ENCODE measurements around the gene SNORC. TPM values are rescaled to one million over a fixed set of nuclear protein-coding genes. Genes with fewer than 3 reads are reported as not detected.

The SNORC gene
- total RNA-seq: 1 to 10 TPM in 5 of 7 donors, under 1 TPM in 2; 0.68 to 2.9 (median 1.2) TPM
- polyA plus RNA-seq: 1 to 10 TPM in 2 of 3 donors, under 1 TPM in 1; 0.94 to 5.1 (median 1.7) TPM
- long read RNA-seq, donor 1: 0 reads
- long read RNA-seq, donor 2: 0 reads

DNA sequence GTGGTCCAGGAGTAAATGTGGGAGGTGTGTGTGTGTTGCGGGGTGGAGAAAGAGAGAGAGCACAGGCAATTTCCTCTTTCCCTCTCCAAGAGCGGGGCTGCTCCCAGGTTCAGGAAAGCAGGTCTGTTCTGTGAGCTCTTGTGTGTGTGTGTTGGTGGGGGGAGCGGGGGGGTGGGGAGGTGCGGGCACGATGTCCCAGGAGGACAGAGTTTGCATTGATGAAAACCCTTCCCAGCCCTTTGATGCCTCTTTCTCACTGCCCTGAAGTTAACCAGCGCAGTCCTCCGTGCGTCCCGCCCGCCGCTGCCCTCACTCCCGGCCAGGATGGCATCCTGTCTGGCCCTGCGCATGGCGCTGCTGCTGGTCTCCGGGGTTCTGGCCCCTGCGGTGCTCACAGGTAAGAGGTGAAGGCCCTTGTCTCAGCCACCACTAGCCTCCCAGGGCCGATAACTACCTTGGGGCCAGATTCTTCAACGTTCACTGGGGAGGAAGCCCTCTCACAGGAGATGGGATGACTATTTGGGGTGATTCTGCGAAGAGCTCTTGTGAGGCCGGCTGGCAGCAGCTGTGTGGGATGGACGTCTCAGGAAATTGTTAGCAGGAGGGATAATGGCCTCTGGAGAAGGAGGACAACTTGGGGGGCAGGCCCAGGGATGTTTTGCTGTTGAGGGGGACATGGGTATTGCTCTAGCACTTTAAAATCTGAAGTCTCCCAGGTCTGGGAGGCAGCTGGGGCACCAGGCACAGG, at the start of gene SNORC:
TSS of gene SNORC (plus strand) at position 247 of the 748 bp plus-strand sequence. CDS start at position 325, 78 bp downstream.
- TF ChIP-seq POLR2AphosphoS5 (IDR thresholded peaks at IDR 0.05): peak in 1 of 3 donors; percentile 40
- TF ChIP-seq POLR2A (IDR thresholded peaks at IDR 0.05): no peak
- H3K9me3 ChIP-seq: no peaks in the 10 kb centered on the region
- no peaks in the 10 kb centered on the region for H3K36me3 ChIP-seq
- H3K4me3 ChIP-seq: no peak within 1 kb of the TSS
- WGBS, 5 donors: 87 to 91% (median 89%) methylated on average over 10 to 21 of the region's 21 CpGs
- intact Hi-C loops (cut with DNase I; ENCODE audit: low total_unique reads): no loop called here
- H3K27ac ChIP-seq: no peak within 1 kb of the TSS
- peaks cover 0 to 14% (median 4%) of the 10 kb centered on the region in 6 donors for H3K4me1 ChIP-seq
- H3K27me3 ChIP-seq (replicated peaks in 1 of 7): peaks cover 0 to 8% (median under 1%) of the 10 kb centered on the region in 7 donors
- DNase-seq: no peak

GRCh38 chr2:232829988-232830387, 40.1 kb upstream of the SNORC start:
- WGBS, 5 donors: 73 to 97% (median 96%) methylated on average over 3 of the region's 3 CpGs
- Histone ChIP-seq H3K4me1 (no peaks in the 10 kb centered on the region), H3K27me3 (replicated peaks in 1 of 7) (no peaks in the 10 kb centered on the region), H3K27ac (no peak overlapping the region), H3K9me3 (no peaks in the 10 kb centered on the region), H3K4me3 (no peak overlapping the region), H3K36me3 (peaks cover 0 to 91% (median 65%) of the 10 kb centered on the region in 6 donors)
- TF ChIP-seq POLR2A (IDR thresholded peaks at IDR 0.05) (no peak), POLR2AphosphoS5 (IDR thresholded peaks at IDR 0.05) (no peak)
- TF ChIP-seq, protein P1, sequence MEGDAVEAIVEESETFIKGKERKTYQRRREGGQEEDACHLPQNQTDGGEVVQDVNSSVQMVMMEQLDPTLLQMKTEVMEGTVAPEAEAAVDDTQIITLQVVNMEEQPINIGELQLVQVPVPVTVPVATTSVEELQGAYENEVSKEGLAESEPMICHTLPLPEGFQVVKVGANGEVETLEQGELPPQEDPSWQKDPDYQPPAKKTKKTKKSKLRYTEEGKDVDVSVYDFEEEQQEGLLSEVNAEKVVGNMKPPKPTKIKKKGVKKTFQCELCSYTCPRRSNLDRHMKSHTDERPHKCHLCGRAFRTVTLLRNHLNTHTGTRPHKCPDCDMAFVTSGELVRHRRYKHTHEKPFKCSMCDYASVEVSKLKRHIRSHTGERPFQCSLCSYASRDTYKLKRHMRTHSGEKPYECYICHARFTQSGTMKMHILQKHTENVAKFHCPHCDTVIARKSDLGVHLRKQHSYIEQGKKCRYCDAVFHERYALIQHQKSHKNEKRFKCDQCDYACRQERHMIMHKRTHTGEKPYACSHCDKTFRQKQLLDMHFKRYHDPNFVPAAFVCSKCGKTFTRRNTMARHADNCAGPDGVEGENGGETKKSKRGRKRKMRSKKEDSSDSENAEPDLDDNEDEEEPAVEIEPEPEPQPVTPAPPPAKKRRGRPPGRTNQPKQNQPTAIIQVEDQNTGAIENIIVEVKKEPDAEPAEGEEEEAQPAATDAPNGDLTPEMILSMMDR (IDR thresholded peaks at IDR 0.05 in 8 of 11, conservative IDR thresholded peaks at IDR 0.05 in 3 of 11): no peak
- DNase-seq: no peak
- intact Hi-C loops (cut with DNase I; ENCODE audit: low total_unique reads): no loop called here

- TF ChIP-seq, protein P1 (IDR thresholded peaks at IDR 0.05 in 8 of 11, conservative IDR thresholded peaks at IDR 0.05 in 3 of 11): no peak
- TF ChIP-seq POLR2A (IDR thresholded peaks at IDR 0.05): no peak
- no peak for TF ChIP-seq POLR2AphosphoS5 (IDR thresholded peaks at IDR 0.05)
- intact Hi-C loops (cut with DNase I; ENCODE audit: low total_unique reads): no loop called here
These were observed 38.6 kb upstream of the SNORC start for GRCh38 chr2:232831496-232831895.

DNA sequence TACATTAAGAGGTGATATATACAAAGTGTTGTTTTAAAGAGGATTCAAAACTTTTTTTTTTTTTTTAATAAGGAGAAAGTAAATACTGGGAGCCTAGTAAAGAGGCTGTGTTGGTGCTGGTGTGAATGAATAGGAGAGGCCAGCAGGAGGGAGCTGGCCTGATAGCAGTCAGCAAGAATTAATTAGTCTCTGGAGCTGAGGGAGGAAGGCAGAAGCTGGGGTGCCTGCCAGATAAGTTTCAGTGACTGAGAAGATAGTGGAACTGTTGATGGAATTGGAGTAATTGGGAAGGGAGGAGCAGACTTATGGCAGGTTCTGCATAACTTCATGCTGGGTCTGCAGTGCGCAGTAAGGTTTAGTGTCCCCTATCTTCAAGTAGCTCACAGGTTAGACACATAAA, 36.2 kb upstream of the SNORC start:
- peaks cover 9 to 22% (median 17%) of the 10 kb centered on the region in 6 donors for H3K4me1 ChIP-seq
- no peak overlapping the region for H3K27ac ChIP-seq
- no peak overlapping the region for H3K4me3 ChIP-seq
- no peaks in the 10 kb centered on the region for H3K9me3 ChIP-seq
- intact Hi-C loops (cut with DNase I; ENCODE audit: low total_unique reads): no loop called here
- WGBS, 5 donors: 91 to 100% (median 98%) methylated on average over 1 of the region's 1 CpG
- H3K36me3 ChIP-seq: peaks cover 0 to 92% (median 67%) of the 10 kb centered on the region in 6 donors
- no peaks in the 10 kb centered on the region for H3K27me3 ChIP-seq (replicated peaks in 1 of 7)
- TF ChIP-seq, protein P1 (IDR thresholded peaks at IDR 0.05 in 8 of 11, conservative IDR thresholded peaks at IDR 0.05 in 3 of 11): no peak
- TF ChIP-seq POLR2AphosphoS5 (IDR thresholded peaks at IDR 0.05) (no peak), POLR2A (IDR thresholded peaks at IDR 0.05) (no peak)
- DNase-seq: no peak

More at GRCh38 chr2:232831496-232831895, 38.6 kb upstream of the SNORC start:
- no peaks in the 10 kb centered on the region for H3K9me3 ChIP-seq
- peaks cover 0 to 88% (median 65%) of the 10 kb centered on the region in 6 donors for H3K36me3 ChIP-seq
- H3K4me1 ChIP-seq: no peaks in the 10 kb centered on the region
- WGBS, 5 donors: 82 to 90% (median 84%) methylated on average over 3 of the region's 3 CpGs
- no peak overlapping the region for H3K4me3 ChIP-seq
- no peaks in the 10 kb centered on the region for H3K27me3 ChIP-seq (replicated peaks in 1 of 7)
- H3K27ac ChIP-seq: no peak overlapping the region
- DNase-seq: no peak
